ENCODE measurements around the gene POLR2E. TPM values are rescaled to one million over a fixed set of nuclear protein-coding genes. Genes with fewer than 3 reads are reported as not detected.

POLR2E gene
- total and polyA plus RNA-seq, 10 of the 15 experiments (the other 5 are each of a cell fraction or from before 2014, with no cell fraction given) = 4.0 to 487 (median 200) TPM

DNA sequence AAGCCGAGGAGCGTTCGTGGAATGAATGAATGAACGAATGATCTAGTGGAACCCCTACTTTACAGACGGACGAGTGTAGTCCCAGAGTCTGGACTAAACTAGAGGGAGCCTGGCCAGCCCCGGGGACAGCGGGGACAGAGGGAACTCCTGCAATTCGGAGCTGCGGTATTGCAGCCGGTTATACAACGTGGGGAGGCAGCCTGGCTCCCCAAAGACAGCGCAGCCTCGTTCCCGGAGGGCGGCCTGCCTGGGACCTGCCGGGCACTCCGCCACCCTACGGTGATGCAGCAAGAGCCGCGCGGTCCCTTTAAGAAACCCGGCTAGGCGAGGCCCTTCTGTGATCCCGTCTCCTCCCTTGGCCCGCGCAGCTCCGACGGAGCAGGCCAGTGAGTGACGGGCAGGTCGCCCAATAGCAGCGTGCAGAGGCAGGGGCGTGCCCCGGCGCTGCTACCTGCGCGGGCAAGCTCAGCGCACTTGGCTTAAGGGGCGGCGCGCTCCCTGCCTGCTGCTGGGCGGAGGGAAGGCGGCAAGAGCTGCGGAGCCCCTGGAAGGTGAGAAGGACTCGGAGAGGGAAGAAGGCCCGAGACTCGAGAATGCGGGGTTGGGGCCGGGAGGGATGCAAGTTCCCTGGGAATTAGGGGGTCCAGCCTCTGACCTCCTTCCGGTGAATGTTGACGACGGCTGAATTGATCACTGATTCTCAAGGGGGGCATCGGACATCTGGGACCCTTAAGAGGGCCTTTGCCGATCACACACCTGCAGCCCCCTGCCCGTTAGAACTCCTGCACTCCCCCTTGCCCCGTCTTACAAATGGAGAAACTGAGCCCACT, 55.3 kb downstream of the POLR2E start, which contains the start of gene ABCA7 (continued):
- TF ChIP-seq ZNF274 (IDR thresholded peaks at IDR 0.05; ENCODE audit: insufficient read depth, insufficient read length) (no peak), RCOR1 (conservative IDR thresholded peaks at IDR 0.05; ENCODE audit: low read depth, low read length) (no peak), ZNF24 (IDR thresholded peaks at IDR 0.05) (peak; percentile 96), SUZ12 (IDR thresholded peaks at IDR 0.05; ENCODE audit: unreplicated experiment) (no peak), PAX5 (IDR thresholded peaks at IDR 0.05; ENCODE audit: borderline replicate concordance, low read depth, low read length) (peak; percentile 35; the same call in 1 of the 2 replicates), RELA (IDR thresholded peaks at IDR 0.05; ENCODE audit: borderline replicate concordance, partially characterized antibody) (peak; percentile 65), GATAD2B (conservative IDR thresholded peaks at IDR 0.05; ENCODE audit: low read depth) (no peak), EED (IDR thresholded peaks at IDR 0.05; ENCODE audit: low read depth) (no peak), MXI1 (IDR thresholded peaks at IDR 0.05; ENCODE audit: low read depth, low read length) (peak; percentile 38; the same call in 1 of the 2 replicates), SRF (IDR thresholded peaks at IDR 0.05; ENCODE audit: low read depth in 2 of 2, low read length in 2 of 2) (no peak), POLR2AphosphoS5 (IDR thresholded peaks at IDR 0.05; ENCODE audit: low read length) (peak; percentile 29; the same call in 1 of the 2 replicates), HSF1 (IDR thresholded peaks at IDR 0.05; ENCODE audit: low read depth, low read length) (peak; percentile 17; the same call in 1 of the 2 replicates), NFYB (IDR thresholded peaks at IDR 0.05; ENCODE audit: insufficient read depth, low read depth, low read length) (peak; percentile 92), NR2C2 (IDR thresholded peaks at IDR 0.05; ENCODE audit: borderline replicate concordance, control insufficient read depth, insufficient read length, low read depth) (no peak), DPF2 (IDR thresholded peaks at IDR 0.05) (peak; percentile 100), IKZF1 (conservative IDR thresholded peaks at IDR 0.05) (peak; percentile 67; the same call in 1 of the 2 replicates), YY1 (IDR thresholded peaks at IDR 0.05; ENCODE audit: low read depth, low read length) (peak; percentile 61), KDM1A (IDR thresholded peaks at IDR 0.05; ENCODE audit: borderline replicate concordance) (no peak), BACH1 (IDR thresholded peaks at IDR 0.05; ENCODE audit: borderline replicate concordance) (no peak; the same call in none of the 2 replicates), MEF2A (IDR thresholded peaks at IDR 0.05; ENCODE audit: insufficient read depth, low read depth, low read length) (no peak), ASH2L (IDR thresholded peaks at IDR 0.05; ENCODE audit: borderline replicate concordance, low read depth) (no peak), IRF4 (IDR thresholded peaks at IDR 0.05; ENCODE audit: low read depth, low read length) (no peak), ZBTB33 (IDR thresholded peaks at IDR 0.05) (no peak)
- TF ChIP-seq, protein P1, sequence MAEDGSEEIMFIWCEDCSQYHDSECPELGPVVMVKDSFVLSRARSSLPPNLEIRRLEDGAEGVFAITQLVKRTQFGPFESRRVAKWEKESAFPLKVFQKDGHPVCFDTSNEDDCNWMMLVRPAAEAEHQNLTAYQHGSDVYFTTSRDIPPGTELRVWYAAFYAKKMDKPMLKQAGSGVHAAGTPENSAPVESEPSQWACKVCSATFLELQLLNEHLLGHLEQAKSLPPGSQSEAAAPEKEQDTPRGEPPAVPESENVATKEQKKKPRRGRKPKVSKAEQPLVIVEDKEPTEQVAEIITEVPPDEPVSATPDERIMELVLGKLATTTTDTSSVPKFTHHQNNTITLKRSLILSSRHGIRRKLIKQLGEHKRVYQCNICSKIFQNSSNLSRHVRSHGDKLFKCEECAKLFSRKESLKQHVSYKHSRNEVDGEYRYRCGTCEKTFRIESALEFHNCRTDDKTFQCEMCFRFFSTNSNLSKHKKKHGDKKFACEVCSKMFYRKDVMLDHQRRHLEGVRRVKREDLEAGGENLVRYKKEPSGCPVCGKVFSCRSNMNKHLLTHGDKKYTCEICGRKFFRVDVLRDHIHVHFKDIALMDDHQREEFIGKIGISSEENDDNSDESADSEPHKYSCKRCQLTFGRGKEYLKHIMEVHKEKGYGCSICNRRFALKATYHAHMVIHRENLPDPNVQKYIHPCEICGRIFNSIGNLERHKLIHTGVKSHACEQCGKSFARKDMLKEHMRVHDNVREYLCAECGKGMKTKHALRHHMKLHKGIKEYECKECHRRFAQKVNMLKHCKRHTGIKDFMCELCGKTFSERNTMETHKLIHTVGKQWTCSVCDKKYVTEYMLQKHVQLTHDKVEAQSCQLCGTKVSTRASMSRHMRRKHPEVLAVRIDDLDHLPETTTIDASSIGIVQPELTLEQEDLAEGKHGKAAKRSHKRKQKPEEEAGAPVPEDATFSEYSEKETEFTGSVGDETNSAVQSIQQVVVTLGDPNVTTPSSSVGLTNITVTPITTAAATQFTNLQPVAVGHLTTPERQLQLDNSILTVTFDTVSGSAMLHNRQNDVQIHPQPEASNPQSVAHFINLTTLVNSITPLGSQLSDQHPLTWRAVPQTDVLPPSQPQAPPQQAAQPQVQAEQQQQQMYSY (CRISPR knock-in tag; IDR thresholded peaks at IDR 0.05) = no peak

Data from GM12878 (cell line).